ENCODE data around the gene S100A4. TPM values are rescaled to one million over a fixed set of nuclear protein-coding genes. Genes with fewer than 3 reads are reported as not detected.

Gene S100A4
- total RNA-seq, 1 experiment from 2014 or later: 384 TPM

GRCh38 chr1:153506831-153507413, 38.7 kb downstream of the S100A4 start:
- Histone ChIP-seq H2AFZ (ENCODE audit: low read depth, low read length, poor library complexity, severe bottlenecking) (no peak overlapping the region), H4K20me1 (ENCODE audit: insufficient read depth) (no peaks in the 10 kb centered on the region), H3K27me3 (ENCODE audit: insufficient read depth, low read length) (no peaks in the 10 kb centered on the region), H3K9me3 (ENCODE audit: control insufficient read depth in 1 of 2, insufficient read depth in 1 of 2, low read depth in 1 of 2, low read length in 2 of 2) (no peaks in the 10 kb centered on the region), H3K9me2 (ENCODE audit: insufficient read depth) (no peaks in the 10 kb centered on the region), H3K79me2 (ENCODE audit: insufficient read depth, low read length) (no peaks in the 10 kb centered on the region), H3K4me1 (ENCODE audit: control insufficient read depth in 1 of 2, insufficient read depth in 2 of 2, low read length in 2 of 2) (peaks cover 17 to 58% of the 10 kb centered on the region in 2 experiments), H3K9ac (ENCODE audit: low read length) (peak overlapping the region; percentile 47), H3K36me3 (ENCODE audit: control insufficient read depth in 1 of 2, insufficient read depth in 2 of 2, low read length in 2 of 2) (no peaks in the 10 kb centered on the region), H3K4me2 (ENCODE audit: low read length) (peak overlapping the region; percentile 65), H3K27ac (ENCODE audit: low read depth, low read length) (peak overlapping the region; percentile 23), H3K4me3 (replicated peaks in 1 of 2; ENCODE audit: low read depth in 1 of 2, low read length in 2 of 2) (peak overlapping the region in 1 of 2 experiments; percentile 28; a peak in 1 of 4 replicates)
- DNase-seq (ENCODE audit: low read depth, low spot score) (no peak), ATAC-seq (peak; percentile 50)
- POLR2A ChIA-PET: interaction anchor here (1.3 to 1.5 kb wide), 3 partner anchors 45 to 221 kb away, joined by 3 to 4 read pairs (median 3); partner anchors contain the start of gene INTS3
- intact Hi-C loops (cut with micrococcal nuclease): loop anchor here (5.0 kb wide), 1 partner anchor 480 kb away; the partner anchor contains the start of gene RAB13
- RAD21 ChIA-PET (ENCODE audit: low non-redundant PET in 1 of 2, low total read pairs in 2 of 2, uncharacterized antibody in 2 of 2, unreplicated experiment in 2 of 2): interaction anchor here in 1 of 2 experiments (0.9 kb wide), 1 partner anchor 61 kb away, joined by 3 read pairs; no protein-coding TSS in a partner anchor
- CTCF ChIA-PET: interaction anchor here (0.8 to 1.8 kb wide), 5 partner anchors 9 to 154 kb away, joined by 3 to 4 read pairs (median 4); partner anchors contain the start of gene S100A13
- BruUV-seq (replicated peaks): no TSS peak
- TF ChIP-seq POLR2A (IDR thresholded peaks at IDR 0.05; ENCODE audit: borderline replicate concordance, extremely low read depth, insufficient read depth, insufficient read length) (no peak), YY1 (IDR thresholded peaks at IDR 0.05; ENCODE audit: extremely low read depth, insufficient replicate concordance, low read depth, low read length) (no peak), ATF3 (IDR thresholded peaks at IDR 0.05) (no peak), SRF (IDR thresholded peaks at IDR 0.05; ENCODE audit: low read depth) (no peak), EZH2 (IDR thresholded peaks at IDR 0.05) (no peak), EGR1 (IDR thresholded peaks at IDR 0.05; ENCODE audit: low read depth) (no peak; the same call in 1 of the 2 replicates), JUND (IDR thresholded peaks at IDR 0.05) (no peak; the same call in 1 of the 2 replicates), ZBTB33 (IDR thresholded peaks at IDR 0.05; ENCODE audit: extremely low read depth, insufficient replicate concordance, low read length) (no peak), SP1 (IDR thresholded peaks at IDR 0.05; ENCODE audit: low read depth) (peak; percentile 71), POLR2AphosphoS5 (IDR thresholded peaks at IDR 0.05; ENCODE audit: low read depth, low read length) (peak; percentile 49), TCF7L2 (IDR thresholded peaks at IDR 0.05; ENCODE audit: borderline replicate concordance, extremely low read depth, insufficient read depth, insufficient read length) (no peak), ZNF274 (IDR thresholded peaks at IDR 0.05; ENCODE audit: low read depth, low read length) (no peak), CTCF (IDR thresholded peaks at IDR 0.05 in 2 of 3, conservative IDR thresholded peaks at IDR 0.05 in 1 of 3; ENCODE audit: borderline replicate concordance in 1 of 3, insufficient read depth in 1 of 3, low read depth in 2 of 3, low read length in 2 of 3) (no peak), EZH2phosphoT487 (IDR thresholded peaks at IDR 0.05; ENCODE audit: borderline replicate concordance) (no peak), ZFX (IDR thresholded peaks at IDR 0.05) (peak; percentile 52; the same call in 1 of the 2 replicates), REST (IDR thresholded peaks at IDR 0.05; ENCODE audit: low read depth) (no peak), FOSL1 (IDR thresholded peaks at IDR 0.05; ENCODE audit: low read depth) (peak; percentile 76), RAD21 (IDR thresholded peaks at IDR 0.05; ENCODE audit: low read depth) (no peak), MAX (IDR thresholded peaks at IDR 0.05) (peak; percentile 51; the same call in 1 of the 2 replicates)
